GM15510 (cell line): ENCODE data around the gene KIF25.

Experiments used
- POLR2A ChIP-seq: IDR thresholded peaks from 3 replicates; pipeline ENCODE4 v1.6.1; 2011; ENCODE audit warnings: borderline replicate concordance; ENCODE audit not compliant: insufficient read length; ENCODE audit errors: extremely low read depth

The KIF25 gene

GRCh38 chr6:167970230-167970629, 27.2 kb upstream of the KIF25 start:
- TF ChIP-seq POLR2A, result no peak

- TF ChIP-seq POLR2A, result no peak
Observed at GRCh38 chr6:167972193-167972592, 25.3 kb upstream of the KIF25 start.

- TF ChIP-seq POLR2A, result no peak
Observed at GRCh38 chr6:167973148-167973885, 24.2 kb upstream of the KIF25 start.

GRCh38 chr6:167974640-167975344, 22.7 kb upstream of the KIF25 start:
- TF ChIP-seq POLR2A, result no peak

- TF ChIP-seq POLR2A, result no peak
Observed at GRCh38 chr6:167975458-167975857, 22.0 kb upstream of the KIF25 start.

- TF ChIP-seq POLR2A, result no peak
Observed at GRCh38 chr6:167976708-167977107, 20.8 kb upstream of the KIF25 start.

- no peak for TF ChIP-seq POLR2A
Observed at GRCh38 chr6:167977717-167978467, 19.6 kb upstream of the KIF25 start.

GRCh38 chr6:167978607-167979006, 18.9 kb upstream of the KIF25 start:
- no peak for TF ChIP-seq POLR2A

- no peak for TF ChIP-seq POLR2A
Observed at GRCh38 chr6:167979436-167980139, 17.9 kb upstream of the KIF25 start.

GRCh38 chr6:167980911-167981580, 16.4 kb upstream of the KIF25 start:
- TF ChIP-seq POLR2A, result no peak

GRCh38 chr6:167981916-167982462, 15.5 kb upstream of the KIF25 start:
- no peak for TF ChIP-seq POLR2A

GRCh38 chr6:167984144-167984719, 13.2 kb upstream of the KIF25 start:
- no peak for TF ChIP-seq POLR2A

GRCh38 chr6:167984876-167985604, 12.4 kb upstream of the KIF25 start:
- TF ChIP-seq POLR2A, result no peak
